H1 (cell line): Measurements from ENCODE around the gene LIN37. TPM values are rescaled to one million over a fixed set of nuclear protein-coding genes. Genes with fewer than 3 reads are reported as not detected.

Experiments
- CTCF ChIA-PET: fragments of 300-600 bp; sonication (Branson Sonifier 250); formaldehyde crosslinking; loops from one replicate; lab custom pipeline; 2021; ENCODE audit not compliant: partially characterized antibody; lab: Charles Lee
- POLR2A ChIA-PET: fragments of 300-600 bp; sonication (Branson Sonifier 250); formaldehyde crosslinking; loops from one replicate; lab custom pipeline; 2021; ENCODE audit warnings: inconsistent platforms; ENCODE audit not compliant: partially characterized antibody; lab: Charles Lee
- DNase-seq, 2 experiments: peaks; one replicate each; pipeline versions ENCODE4 v3.0.0 to v3.0.0-alpha.2; 2010 to 2022; ENCODE audit warnings: low spot score in 2 of 2, low read depth in 1 of 2, mixed read lengths in 1 of 2
- FAIRE-seq: peaks from 2 replicates; lab custom pipeline; 2011; peaks lifted over from hg19 to GRCh38; lab: Jason Lieb, UNC
- H2AFZ ChIP-seq: 2 replicates; pipeline ENCODE4 v1.8.1; 2012; ENCODE audit warnings: low read length, inconsistent platforms
- H2AK5ac ChIP-seq: 2 replicates; pipeline ENCODE4 v1.6.1; 2013; ENCODE audit warnings: low read depth, low read length
- H2BK120ac ChIP-seq: replicated peaks from 2 replicates; pipeline ENCODE3; 2013; ENCODE audit warnings: low read depth, low read length, inconsistent platforms
- H2BK12ac ChIP-seq: 2 replicates; pipeline ENCODE4 v1.6.1; 2013; ENCODE audit warnings: low read depth, low read length
- H2BK15ac ChIP-seq: 2 replicates; pipeline ENCODE4 v1.6.1; 2013; ENCODE audit warnings: low read length
- H2BK20ac ChIP-seq: 2 replicates; pipeline ENCODE4 v1.6.1; 2013; ENCODE audit warnings: low read length
- H2BK5ac ChIP-seq: 2 replicates; pipeline ENCODE4 v1.6.1; 2013; ENCODE audit warnings: low read depth, low read length
- H3K14ac ChIP-seq: 2 replicates; pipeline ENCODE4 v1.6.1; 2013; ENCODE audit warnings: inconsistent platforms; ENCODE audit not compliant: insufficient read length
- H3K18ac ChIP-seq: 2 replicates; pipeline ENCODE4 v1.6.1; 2013; ENCODE audit warnings: low read length; ENCODE audit errors: extremely low read depth
- H3K23ac ChIP-seq: 2 replicates; pipeline ENCODE4 v1.6.1; 2013; ENCODE audit warnings: inconsistent platforms; ENCODE audit not compliant: insufficient read length
- H3K23me2 ChIP-seq: 2 replicates; pipeline ENCODE4 v1.6.1; 2013; ENCODE audit warnings: low read depth, low read length
- H3K27ac ChIP-seq: 2 replicates; pipeline ENCODE4 v1.6.1; 2011; ENCODE audit warnings: low read depth, low read length, inconsistent platforms
- H3K27me3 ChIP-seq, 4 experiments: replicated peaks in 1 of 4; 1 replicate in 1 of 4; 2 replicates in 3 of 4; pipeline versions ENCODE4 v1.6.1 to v1.8.1; 2011 to 2013; ENCODE audit warnings: low read length in 3 of 4, mild to moderate bottlenecking in 3 of 4, inconsistent platforms in 2 of 4, mixed read lengths in 2 of 4, moderate library complexity in 1 of 4; ENCODE audit not compliant: control insufficient read depth in 3 of 4, insufficient read depth in 3 of 4; ENCODE audit errors: extremely low read depth in 1 of 4
- H3K36me3 ChIP-seq, 4 experiments: 2 replicates each; pipeline versions ENCODE4 v1.6.1 to v1.8.1; 2011 to 2013; ENCODE audit warnings: mild to moderate bottlenecking in 4 of 4, low read length in 3 of 4, moderate library complexity in 2 of 4, control low read depth in 1 of 4, inconsistent platforms in 1 of 4; ENCODE audit not compliant: insufficient read depth in 4 of 4, control insufficient read depth in 2 of 4
- H3K4ac ChIP-seq: replicated peaks from 2 replicates; pipeline ENCODE3; 2013; ENCODE audit warnings: low read length, low read depth, mixed read lengths, inconsistent platforms; ENCODE audit not compliant: insufficient read length
- H3K4me1 ChIP-seq, 4 experiments: replicated peaks in 1 of 4; 1 replicate in 1 of 4; 2 replicates in 3 of 4; pipeline versions ENCODE4 v1.6.1 to v1.8.1; 2011 to 2013; ENCODE audit warnings: low read length in 3 of 4, inconsistent platforms in 2 of 4, mixed read lengths in 1 of 4; ENCODE audit not compliant: insufficient read depth in 4 of 4, control insufficient read depth in 3 of 4
- H3K4me2 ChIP-seq, 2 experiments: 2 replicates each; pipeline versions ENCODE4 v1.6.1 to v1.8.1; 2011 to 2013; ENCODE audit warnings: low read depth in 2 of 2, low read length in 2 of 2, control low read depth in 1 of 2, inconsistent platforms in 1 of 2, mild to moderate bottlenecking in 1 of 2; ENCODE audit not compliant: insufficient read depth in 1 of 2
- H3K4me3 ChIP-seq, 4 experiments: fragments of 200-600, 300-600 bp in 1 of 4; sonication (generic), shearing (Covaris generic), sonication (Bioruptor Twin) in 1 of 4; 2 replicates each; pipeline versions ENCODE4 v1.5.1 to v1.8.1; 2011 to 2016; ENCODE audit warnings: low read length in 4 of 4, low read depth in 3 of 4, control low read depth in 2 of 4, inconsistent platforms in 2 of 4, mild to moderate bottlenecking in 2 of 4, mixed read lengths in 1 of 4, moderate library complexity in 1 of 4; ENCODE audit not compliant: insufficient read depth in 2 of 4; ENCODE audit errors: extremely low read depth in 1 of 4
- H3K56ac ChIP-seq: replicated peaks from 2 replicates; pipeline ENCODE3; 2013; ENCODE audit warnings: low read depth, mild to moderate bottlenecking, mixed read lengths, low read length, inconsistent platforms; ENCODE audit not compliant: insufficient read length
- H3K79me1 ChIP-seq: 2 replicates; pipeline ENCODE4 v1.6.1; 2013; ENCODE audit warnings: low read depth, low read length, control low read depth
- H3K79me2 ChIP-seq, 2 experiments: 2 replicates each; pipeline versions ENCODE4 v1.6.1 to v1.8.1; 2012 to 2013; ENCODE audit warnings: low read length in 2 of 2, mild to moderate bottlenecking in 2 of 2, inconsistent platforms in 1 of 2; ENCODE audit not compliant: insufficient read depth in 2 of 2, control insufficient read depth in 1 of 2
- H3K9ac ChIP-seq, 4 experiments: replicated peaks in 1 of 4; 1 replicate in 1 of 4; 2 replicates in 3 of 4; pipeline versions ENCODE4 v1.6.1 to v1.8.1; 2011 to 2013; ENCODE audit warnings: low read depth in 3 of 4, low read length in 3 of 4, control low read depth in 2 of 4, mild to moderate bottlenecking in 2 of 4, moderate library complexity in 2 of 4, inconsistent platforms in 1 of 4; ENCODE audit errors: extremely low read depth in 1 of 4
- H3K9me3 ChIP-seq, 2 experiments: 2 replicates each; pipeline versions ENCODE4 v1.6.1 to v1.8.1; 2012 to 2013; ENCODE audit warnings: mild to moderate bottlenecking in 2 of 2, moderate library complexity in 2 of 2, control low read depth in 1 of 2, inconsistent platforms in 1 of 2, low read depth in 1 of 2, low read length in 1 of 2, mixed read lengths in 1 of 2; ENCODE audit not compliant: insufficient read depth in 2 of 2
- H4K20me1 ChIP-seq, 2 experiments: replicated peaks in 1 of 2; 2 replicates each; pipeline versions ENCODE3 to v1.8.1; 2011 to 2013; ENCODE audit warnings: inconsistent platforms in 2 of 2, low read length in 2 of 2, mild to moderate bottlenecking in 1 of 2; ENCODE audit not compliant: insufficient read depth in 2 of 2, control insufficient read depth in 1 of 2
- H4K5ac ChIP-seq: 2 replicates; pipeline ENCODE4 v1.6.1; 2013; ENCODE audit warnings: low read length, low read depth, mixed read lengths, inconsistent platforms; ENCODE audit not compliant: insufficient read length
- H4K8ac ChIP-seq: 2 replicates; pipeline ENCODE4 v1.8.0; 2013; ENCODE audit warnings: mild to moderate bottlenecking, moderate library complexity, low read length, inconsistent platforms; ENCODE audit not compliant: insufficient read depth; ENCODE audit errors: extremely low read depth
- H4K91ac ChIP-seq: replicated peaks from 2 replicates; pipeline ENCODE3; 2013; ENCODE audit warnings: low read length, mixed read lengths, inconsistent platforms; ENCODE audit not compliant: insufficient read length
- ASH2L ChIP-seq: fragments of 200-600, 300-600 bp; sonication (generic); IDR thresholded peaks from one replicate; pipeline ENCODE4 v1.7.1; 2017; ENCODE audit warnings: low read length
- CTCF ChIP-seq, 3 experiments: IDR thresholded peaks; 1 replicate in 2 of 3; 2 replicates in 1 of 3; pipeline versions ENCODE4 v1.5.1 to v1.6.1; 2011; ENCODE audit warnings: low read length in 3 of 3, mild to moderate bottlenecking in 3 of 3, inconsistent platforms in 2 of 3, low read depth in 1 of 3, moderate library complexity in 1 of 3; ENCODE audit not compliant: insufficient read depth in 1 of 3; ENCODE audit errors: control extremely low read depth in 1 of 3
- POLR2AphosphoS5 ChIP-seq: IDR thresholded peaks from 2 replicates; pipeline ENCODE4 v1.6.1; 2011; ENCODE audit warnings: low read depth, low read length
- SIN3A ChIP-seq, 2 experiments: IDR thresholded peaks in 1 of 2; conservative IDR thresholded peaks in 1 of 2; 2 replicates each; pipeline ENCODE4 v1.6.1; 2011 to 2012; ENCODE audit warnings: low read length in 2 of 2, improper control_type of control experiment in 1 of 2, low read depth in 1 of 2, mild to moderate bottlenecking in 1 of 2
- WGBS, 2 experiments: shearing (Covaris generic) in 1 of 2; methylation state at CpG; one replicate each; pipeline versions ENCODE4 v1.1.6 to v1.1.7; 2013 to 2015; ENCODE audit warnings: low lambda C conversion rate in 2 of 2, mixed read lengths in 2 of 2, inconsistent platforms in 1 of 2, low coverage in 1 of 2, missing lambda C conversion rate in 1 of 2; ENCODE audit not compliant: insufficient replicate concordance in 2 of 2, insufficient coverage in 1 of 2, insufficient read length in 1 of 2; ENCODE audit errors: extremely low coverage in 1 of 2, missing lambda C conversion rate in 1 of 2; 5-methylcytosine and 5-hydroxymethylcytosine counted together
- polyA plus RNA-seq, 7 experiments: library from polyadenylated mRNA; depleted of rRNA in 3 of 7; stranded (reverse) in 5 of 7; unstranded in 2 of 7; fragments of >200 nt in 5 of 7; fragments of 200-250 nt in 2 of 7; gene quantifications; 1 replicate in 5 of 7; 2 replicates in 1 of 7; 4 replicates in 1 of 7; pipeline versions ENCODE4 v1.2.1 to v1.2.3, GENCODE V29; 2011 to 2013; ENCODE audit warnings: missing spikeins in 2 of 7, mixed read lengths in 2 of 7
- total RNA-seq: library from RNA; stranded (reverse); fragmentation: NEBNext Ultra II Directional; extraction: Animal tissue kit (Norgen Biotek cat#: 25700); gene quantifications from 2 replicates; pipeline ENCODE4 v1.2.1, GENCODE V29; 2021

The LIN37 gene
- total and polyA plus RNA-seq, 2 of the 8 experiments (the other 6 are each of a cell fraction or from before 2014, with no cell fraction given): 3.8 to 9.8 TPM

GRCh38 chr19:35790981-35791813 lies 42.8 kb downstream of the LIN37 start:
- peaks cover 2 to 3% of the 10 kb centered on the region in 2 experiments for H4K20me1 ChIP-seq
- H3K4ac ChIP-seq: no peak overlapping the region
- WGBS, 2 experiments: 71% methylated on average over 20 of the region's 20 CpGs; no CpG with 5 or more reads in 1 of the 2 experiments

More at GRCh38 chr19:35790981-35791813, 42.8 kb downstream of the LIN37 start:
- Histone ChIP-seq H3K79me1 (no peaks in the 10 kb centered on the region), H3K4me2 (no peak overlapping the region), H3K56ac (no peak overlapping the region), H2AFZ (no peak overlapping the region), H2BK12ac (no peak overlapping the region), H3K27ac (no peak overlapping the region), H3K9me3 (no peaks in the 10 kb centered on the region), H2AK5ac (no peak overlapping the region), H2BK5ac (0 out of 2 replicates have a peak overlapping the region, but pooled peaks have one; percentile 21), H3K23ac (no peak overlapping the region), H3K79me2 (no peaks in the 10 kb centered on the region), H2BK15ac (0 out of 2 replicates have a peak overlapping the region, but pooled peaks have one; percentile 61), H3K4me3 (no peak overlapping the region), H2BK120ac (no peak overlapping the region), H3K4me1 (peaks cover 0 to 6% (median 2%) of the 10 kb centered on the region in 4 experiments; a peak in 2 of 7 replicates), H3K18ac (no peak overlapping the region), H3K23me2 (no peaks in the 10 kb centered on the region), H2BK20ac (no peak overlapping the region), H3K14ac (no peak overlapping the region), H3K36me3 (no peaks in the 10 kb centered on the region), H4K8ac (no peak overlapping the region; the same call in 1 of the 2 replicates), H3K9ac (no peak overlapping the region; a peak in 2 of 7 replicates), H4K5ac (no peak overlapping the region), H4K91ac (no peak overlapping the region), H3K27me3 (peaks cover 1 to 6% (median 4%) of the 10 kb centered on the region in 4 experiments; a peak in 5 of 7 replicates)
- CTCF ChIA-PET: interaction anchor here (0.6 to 2.3 kb wide), 6 partner anchors 11 to 151 kb away, joined by 3 to 6 read pairs (median 4); no protein-coding TSS in a partner anchor
- no peak for TF ChIP-seq SIN3A (conservative IDR thresholded peaks at IDR 0.05 in 1 of 2, IDR thresholded peaks at IDR 0.05 in 1 of 2; ENCODE audit: low read depth in 1 of 2, low read length in 2 of 2)
- TF ChIP-seq CTCF (IDR thresholded peaks at IDR 0.05; ENCODE audit: control extremely low read depth in 1 of 3, insufficient read depth in 1 of 3, low read depth in 1 of 3, low read length in 3 of 3): peak; percentile 7 to 12 (median 11); a peak in 2 of 4 replicates
- no peak for TF ChIP-seq POLR2AphosphoS5
- TF ChIP-seq ASH2L: no peak
- no peak for FAIRE-seq
- POLR2A ChIA-PET: no interaction called here
- no peak for DNase-seq
